Psoas muscle (tissue), 8 donors: ENCODE data around the gene WDR73. TPM values are rescaled to one million over a fixed set of nuclear protein-coding genes. Genes with fewer than 3 reads are reported as not detected.

Experiments used
- ATAC-seq, 4 donors: fragments of 200-7000 bp; cut with Tn5 transposase; one replicate each; pipeline ENCODE4 v1.9.1; 2020; ENCODE audit warnings: moderate library complexity in 3 of 4, mild to moderate bottlenecking in 2 of 4
- DNase-seq, 2 donors: peaks; one replicate each; pipeline ENCODE4 v3.0.0-alpha.2; 2020
- H3K27ac ChIP-seq: fragments of 200-600 bp; one replicate; pipeline ENCODE4 v1.8.0; 2022
- H3K27me3 ChIP-seq, 3 donors: fragments of 200-600 bp in 1 of 3; one replicate each; pipeline versions ENCODE4 v1.6.1 to v1.8.0; 2013 to 2022; ENCODE audit warnings: low read length in 2 of 3, mild to moderate bottlenecking in 2 of 3, moderate library complexity in 1 of 3; ENCODE audit not compliant: insufficient read depth in 3 of 3
- H3K36me3 ChIP-seq, 2 donors: fragments of 200-600 bp in 1 of 2; one replicate each; pipeline versions ENCODE4 v1.6.1 to v1.8.0; 2013 to 2022; ENCODE audit warnings: low read depth in 1 of 2, mild to moderate bottlenecking in 1 of 2, moderate library complexity in 1 of 2; ENCODE audit not compliant: insufficient read depth in 1 of 2
- H3K4me1 ChIP-seq: fragments of 200-600 bp; one replicate; pipeline ENCODE4 v1.8.0; 2022
- H3K4me3 ChIP-seq: fragments of 200-600 bp; one replicate; pipeline ENCODE4 v1.8.0; 2022; ENCODE audit warnings: mild to moderate bottlenecking
- H3K9me3 ChIP-seq: fragments of 200-600 bp; one replicate; pipeline ENCODE4 v1.8.0; 2022
- CTCF ChIP-seq: fragments of 200-600 bp; IDR thresholded peaks from one replicate; pipeline ENCODE4 v1.8.0; 2022; ENCODE audit warnings: antibody characterized with exemption
- WGBS, 3 donors: extraction: QIAGEN DNeasy Blood & Tissue Kit; methylation state at CpG; one replicate each; pipeline versions ENCODE4 v1.1.6 to v1.1.7; 2013; 5-methylcytosine and 5-hydroxymethylcytosine counted together
- intact Hi-C, 2 donors: fragments of 100-400 bp; cut with DNase I; formaldehyde crosslinking; loops; one replicate each; pipeline versions ENCODE4 v1.11.0 to v1.14.2; 2022
- polyA plus RNA-seq, 3 donors: library from polyadenylated mRNA; stranded (reverse); fragments of 200-250 nt; gene quantifications; one replicate each; pipeline ENCODE4 v1.2.3, GENCODE V29; 2013
- total RNA-seq, 4 donors: library from RNA; stranded (reverse); fragmentation: NEBNext Ultra II Directional in 2 of 4; extraction: Animal tissue kit (Norgen Biotek cat#: 25700) in 2 of 4; gene quantifications; one replicate each; pipeline versions ENCODE4 v1.2.1 to v1.2.4, GENCODE V29; 2021 to 2023
- donor health status: healthy with polysubstance abuse.
- donor health status: DM: no; HTN: no; CAD: no; lungs with moderate emphysema.
- donor health status: Bipolar disorder and iron deficiency.
- donor health status: healthy.
- donor health status: DM: yes; HTN: yes; CAD: no.
- donor health status: DM: no; HTN: no; CAD: no.
- donor health status: DM: no; HTN: no; CAD: no.
- donor health status: DM: yes; HTN: yes; CAD: no.

WDR73 gene
- total and polyA plus RNA-seq, 7 donors, result 8.9 to 22.0 (median 13.6) TPM

- Histone ChIP-seq H3K9me3 (no peaks in the 10 kb centered on the region), H3K27ac (no peak overlapping the region), H3K4me1 (no peaks in the 10 kb centered on the region), H3K4me3 (no peak overlapping the region), H3K36me3 (peaks cover 0 to 3% of the 10 kb centered on the region in 2 donors), H3K27me3 (no peaks in the 10 kb centered on the region)
- intact Hi-C loops, result loop anchor here in 1 of 2 donors (2.0 to 10.0 kb wide), 3 partner anchors 38 to 693 kb away; partner anchors contain the start of gene ZNF592
- 86 to 89% (median 89%) methylated on average over 1 of the region's 1 CpG for WGBS, 3 donors
- DNase-seq (no peak), ATAC-seq (peak in 1 of 4 donors; percentile 29)
- TF ChIP-seq CTCF, result peak; percentile 63
Measured at GRCh38 chr15:84598993-84599392, 55.1 kb downstream of the WDR73 start.

GRCh38 chr15:84598250-84598649 lies 55.8 kb downstream of the WDR73 start:
- no peak for ATAC-seq
- H3K9me3 ChIP-seq, result no peaks in the 10 kb centered on the region
- 85 to 88% (median 86%) methylated on average over 2 of the region's 2 CpGs for WGBS, 3 donors
- H3K27me3 ChIP-seq, result no peaks in the 10 kb centered on the region
- TF ChIP-seq CTCF, result no peak
- intact Hi-C loops, result loop anchor here in 1 of 2 donors (2.0 to 10.0 kb wide), 3 partner anchors 39 to 694 kb away; partner anchors contain the start of gene ZNF592
- DNase-seq, result no peak
- H3K4me3 ChIP-seq, result no peak overlapping the region
- no peak overlapping the region for H3K27ac ChIP-seq
- H3K36me3 ChIP-seq, result no peaks in the 10 kb centered on the region
- no peaks in the 10 kb centered on the region for H3K4me1 ChIP-seq

- no peaks in the 10 kb centered on the region for H3K36me3 ChIP-seq
- no peak for DNase-seq
- no peaks in the 10 kb centered on the region for H3K4me1 ChIP-seq
- TF ChIP-seq CTCF, result no peak
- H3K4me3 ChIP-seq, result no peak overlapping the region
- H3K27ac ChIP-seq, result no peak overlapping the region
- no peaks in the 10 kb centered on the region for H3K9me3 ChIP-seq
- H3K27me3 ChIP-seq, result no peaks in the 10 kb centered on the region
- 53 to 90% (median 79%) methylated on average over 3 of the region's 3 CpGs for WGBS, 3 donors
- intact Hi-C loops, result loop anchor here in 1 of 2 donors (5.0 to 10.0 kb wide), 2 partner anchors 148 to 695 kb away; partner anchors contain the start of gene ZNF592
- no peak for ATAC-seq
Measured at GRCh38 chr15:84597296-84597695, 56.8 kb downstream of the WDR73 start.

- 88 to 97% (median 92%) methylated on average over 2 of the region's 2 CpGs for WGBS, 3 donors
Measured at GRCh38 chr15:84595660-84596059, 58.4 kb downstream of the WDR73 start.

More at GRCh38 chr15:84595660-84596059, 58.4 kb downstream of the WDR73 start:
- no peaks in the 10 kb centered on the region for H3K27me3 ChIP-seq
- TF ChIP-seq CTCF, result no peak
- no peaks in the 10 kb centered on the region for H3K36me3 ChIP-seq
- H3K4me3 ChIP-seq, result no peak overlapping the region
- no peak for DNase-seq
- intact Hi-C loops, result loop anchor here in 1 of 2 donors (5.0 to 10.0 kb wide), 2 partner anchors 149 to 697 kb away; partner anchors contain the start of gene ZNF592
- no peak for ATAC-seq
- H3K9me3 ChIP-seq, result no peaks in the 10 kb centered on the region
- H3K4me1 ChIP-seq, result no peaks in the 10 kb centered on the region
- H3K27ac ChIP-seq, result no peak overlapping the region
